ENCODE measurements around the gene CLDN7.

Gene CLDN7

DNA sequence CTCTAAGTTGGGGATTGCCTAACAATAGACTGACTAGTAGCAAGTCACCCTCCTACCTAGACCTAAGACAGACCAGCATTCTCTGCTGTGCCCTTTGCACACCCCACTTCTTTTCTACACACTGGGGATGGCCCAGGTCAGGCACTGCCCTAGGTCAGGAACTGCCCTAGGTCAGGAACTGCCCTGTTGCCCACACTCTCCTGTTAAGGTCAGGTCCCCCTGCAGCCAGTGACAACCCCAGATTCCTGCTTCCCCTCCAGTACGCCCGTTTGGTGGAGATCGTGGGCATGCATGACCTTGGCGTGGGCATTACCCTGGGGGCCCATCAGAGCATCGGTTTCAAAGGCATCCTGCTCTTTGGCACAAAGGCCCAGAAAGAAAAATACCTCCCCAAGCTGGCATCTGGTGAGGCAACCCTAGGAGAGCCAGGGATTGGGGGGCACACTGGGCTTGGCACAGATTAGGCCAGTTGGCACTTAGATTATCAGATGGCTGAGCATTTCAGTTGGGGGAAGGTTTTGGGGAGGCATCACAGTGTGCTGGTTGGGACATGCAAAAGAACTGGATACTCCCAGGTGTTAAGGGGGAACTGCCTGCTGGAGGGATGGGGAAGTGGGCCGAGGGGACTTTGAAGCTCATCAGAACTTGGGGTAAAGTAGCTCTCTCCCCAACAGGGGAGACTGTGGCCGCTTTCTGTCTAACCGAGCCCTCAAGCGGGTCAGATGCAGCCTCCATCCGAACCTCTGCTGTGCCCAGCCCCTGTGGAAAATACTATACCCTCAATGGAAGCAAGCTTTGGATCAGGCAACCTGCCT lies 40.8 kb downstream of the CLDN7 start:
- in situ Hi-C loops (cut with HindIII; ENCODE audit: low sequenced_read_pairs), result no loop called here

DNA sequence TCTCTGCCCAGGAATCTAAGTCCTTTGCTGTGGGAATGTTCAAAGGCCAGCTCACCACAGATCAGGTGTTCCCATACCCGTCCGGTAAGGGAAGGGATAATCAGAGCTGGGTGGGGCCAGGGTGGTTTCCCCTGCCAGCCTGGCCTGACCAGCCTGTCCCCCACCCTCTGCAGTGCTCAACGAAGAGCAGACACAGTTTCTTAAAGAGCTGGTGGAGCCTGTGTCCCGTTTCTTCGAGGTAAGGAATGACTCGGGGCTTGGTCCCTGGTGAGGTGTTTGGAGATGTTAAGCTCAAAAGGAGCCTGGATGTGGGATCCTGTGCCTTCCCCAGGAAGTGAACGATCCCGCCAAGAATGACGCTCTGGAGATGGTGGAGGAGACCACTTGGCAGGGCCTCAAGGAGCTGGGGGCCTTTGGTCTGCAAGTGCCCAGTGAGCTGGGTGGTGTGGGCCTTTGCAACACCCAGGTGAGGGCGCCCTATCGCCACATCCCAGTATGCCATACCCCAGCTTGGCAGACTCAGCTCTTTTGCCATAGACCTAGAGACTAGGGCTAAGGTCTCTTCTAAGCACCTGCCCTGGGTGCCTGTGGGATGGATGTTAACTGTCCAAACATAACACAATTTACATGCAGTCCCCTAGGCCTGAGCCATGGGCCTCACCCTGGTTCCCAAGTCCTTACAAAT lies 41.5 kb downstream of the CLDN7 start:
- in situ Hi-C loops (cut with HindIII; ENCODE audit: low sequenced_read_pairs), result no loop called here

DNA sequence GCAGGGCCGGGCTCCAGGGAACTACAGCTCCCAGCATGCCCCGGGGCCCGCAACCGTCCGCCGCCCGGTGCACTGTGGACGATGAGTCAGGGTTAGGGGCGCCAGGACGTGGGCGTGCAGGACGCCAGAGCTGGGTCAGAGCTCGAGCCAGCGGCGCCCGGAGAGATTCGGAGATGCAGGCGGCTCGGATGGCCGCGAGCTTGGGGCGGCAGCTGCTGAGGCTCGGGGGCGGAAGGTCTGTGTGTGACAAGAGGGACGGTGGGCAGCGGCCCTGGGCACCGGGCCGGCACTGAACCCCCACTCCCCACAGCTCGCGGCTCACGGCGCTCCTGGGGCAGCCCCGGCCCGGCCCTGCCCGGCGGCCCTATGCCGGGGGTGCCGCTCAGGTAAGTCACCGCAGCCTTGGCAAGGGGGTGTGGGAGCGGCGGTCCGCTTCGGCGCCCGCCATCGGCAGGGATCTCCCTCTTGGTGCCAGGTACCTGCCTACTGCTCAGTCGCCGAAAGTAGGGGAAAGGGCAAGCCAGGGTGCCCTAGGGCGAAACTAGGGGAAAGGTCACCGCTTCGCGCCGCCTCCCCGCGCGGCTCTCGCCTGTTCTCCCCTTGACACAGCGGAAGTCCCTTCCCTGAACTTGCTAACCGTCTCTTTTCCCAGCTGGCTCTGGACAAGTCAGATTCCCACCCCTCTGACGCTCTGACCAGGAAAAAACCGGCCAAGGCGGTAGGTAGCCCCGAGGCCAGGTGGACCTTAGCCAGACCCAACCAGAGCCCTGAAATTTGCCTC lies 42.3 kb downstream of the CLDN7 start, which contains the start of the genes ACADVL and DLG4:
ACADVL (plus strand) TSS at position 127 of the 781 bp plus-strand sequence; CDS start at position 174, 47 bp downstream.
DLG4 (minus strand) TSS at position 25 of the 781 bp plus-strand sequence.
- in situ Hi-C loops (cut with HindIII; ENCODE audit: low sequenced_read_pairs), result no loop called here

DNA sequence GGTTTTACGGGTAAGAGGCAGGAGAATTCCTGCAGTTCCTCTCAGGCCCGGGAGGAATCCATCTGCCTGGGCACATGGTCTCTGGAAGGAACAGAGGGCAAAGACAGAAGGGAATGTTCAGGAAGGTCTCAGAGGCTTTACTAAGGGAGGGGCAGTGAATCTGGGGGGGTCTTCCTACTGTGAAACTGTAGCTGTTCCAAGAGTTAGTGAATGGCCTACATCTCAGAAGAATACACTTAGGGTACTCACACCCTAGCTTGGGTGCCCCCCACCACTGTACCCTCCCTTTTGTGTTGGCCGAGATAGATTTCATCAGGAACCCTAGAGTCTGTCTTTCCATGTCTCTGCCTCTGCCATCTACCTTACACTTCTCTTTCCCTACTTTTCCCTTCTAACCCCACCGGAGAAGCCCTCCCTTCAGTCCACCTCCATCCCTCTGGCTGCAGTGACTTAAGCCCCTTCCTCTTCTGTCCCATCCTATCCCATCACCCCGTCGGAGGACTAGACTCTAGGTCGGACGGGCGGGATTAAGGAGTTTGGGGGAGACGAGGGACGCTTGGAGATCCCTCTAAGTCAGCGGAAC lies 43.0 kb downstream of the CLDN7 start:
- in situ Hi-C loops (cut with HindIII; ENCODE audit: low sequenced_read_pairs), result no loop called here

DNA sequence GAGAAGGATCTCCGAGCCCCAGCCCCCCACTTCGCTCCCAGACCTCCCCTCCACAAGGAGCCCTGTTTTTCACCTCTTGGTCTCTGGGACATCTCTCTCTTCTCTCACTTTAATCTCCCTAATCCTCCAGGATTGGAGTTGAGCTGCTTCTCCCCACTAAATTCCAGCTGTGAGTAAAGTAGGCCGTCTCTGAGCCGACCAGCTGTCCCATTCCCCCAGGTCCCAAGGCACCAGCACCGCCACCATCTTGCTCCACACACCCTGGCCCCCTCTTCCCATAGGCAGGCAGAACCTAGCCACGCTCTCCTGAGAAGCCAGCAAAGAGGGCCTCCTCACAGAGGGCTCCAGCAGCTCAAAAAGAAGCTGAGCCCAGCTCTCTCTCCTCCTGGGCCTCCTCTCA lies 43.5 kb downstream of the CLDN7 start:
- in situ Hi-C loops (cut with HindIII; ENCODE audit: low sequenced_read_pairs), result no loop called here

DNA sequence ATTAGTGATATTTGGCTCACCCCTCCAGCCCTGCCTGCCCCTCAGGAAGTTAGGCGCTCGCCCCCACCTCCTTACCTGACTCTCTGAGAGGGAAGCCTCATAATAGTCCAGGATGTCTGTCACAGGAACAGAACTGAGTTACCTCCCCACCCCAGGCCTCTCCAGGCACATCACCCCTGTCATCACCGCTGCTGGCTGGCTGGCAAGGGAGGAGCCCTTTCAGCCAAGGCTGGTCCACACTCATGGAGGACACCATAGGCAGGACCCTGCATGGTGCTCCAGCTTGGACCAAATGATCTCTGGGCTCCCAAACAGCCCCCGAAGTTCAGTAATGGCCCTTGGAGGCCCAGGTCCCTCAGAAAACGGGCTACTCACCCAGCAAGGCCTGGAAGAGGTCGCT lies 44.1 kb downstream of the CLDN7 start:
- in situ Hi-C loops (cut with HindIII; ENCODE audit: low sequenced_read_pairs), result no loop called here

DNA sequence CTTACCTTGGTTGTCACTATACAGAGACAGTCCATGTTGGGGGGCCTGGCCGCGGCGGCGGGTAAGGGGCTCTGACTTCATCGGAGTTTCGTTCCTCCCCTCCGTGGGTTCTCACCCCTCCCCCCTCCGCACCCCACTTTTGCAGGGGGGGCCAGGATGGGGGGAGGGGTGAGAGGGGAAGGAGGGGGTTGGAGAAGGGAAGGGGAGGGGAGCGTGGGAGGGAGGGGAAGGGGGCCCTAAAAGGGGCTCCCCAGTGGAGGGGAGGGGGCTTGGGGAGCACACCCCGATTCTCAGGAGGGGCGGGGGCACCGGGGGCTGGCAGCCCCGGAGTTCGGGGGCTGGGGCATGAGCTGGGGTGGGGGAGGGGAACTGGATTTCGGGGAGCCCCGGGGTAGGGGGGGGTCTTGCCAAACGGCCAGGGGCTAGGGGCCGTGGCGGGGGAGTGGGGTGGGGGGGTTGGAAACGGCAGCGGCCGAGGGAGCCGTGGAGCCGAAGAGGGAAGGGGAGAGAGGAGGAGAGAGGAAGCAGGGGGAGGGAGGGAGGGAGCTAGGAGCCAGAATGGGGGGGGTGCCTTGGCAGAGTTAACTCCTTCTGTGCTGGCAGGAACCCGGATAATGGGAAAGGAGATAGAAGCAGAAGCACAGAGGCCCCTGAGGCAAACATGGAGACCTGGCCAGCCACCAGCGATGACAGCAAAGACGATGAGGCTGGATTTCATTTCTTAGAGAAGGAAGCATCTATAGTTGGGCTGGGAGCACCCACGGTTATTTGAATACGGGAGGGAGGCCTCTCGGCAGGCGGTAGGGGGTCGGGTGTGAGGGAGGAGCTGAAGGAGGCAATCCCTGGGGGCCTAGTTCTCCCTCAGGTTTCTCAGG lies 44.9 kb downstream of the CLDN7 start:
- in situ Hi-C loops (cut with HindIII; ENCODE audit: low sequenced_read_pairs), result no loop called here

DNA sequence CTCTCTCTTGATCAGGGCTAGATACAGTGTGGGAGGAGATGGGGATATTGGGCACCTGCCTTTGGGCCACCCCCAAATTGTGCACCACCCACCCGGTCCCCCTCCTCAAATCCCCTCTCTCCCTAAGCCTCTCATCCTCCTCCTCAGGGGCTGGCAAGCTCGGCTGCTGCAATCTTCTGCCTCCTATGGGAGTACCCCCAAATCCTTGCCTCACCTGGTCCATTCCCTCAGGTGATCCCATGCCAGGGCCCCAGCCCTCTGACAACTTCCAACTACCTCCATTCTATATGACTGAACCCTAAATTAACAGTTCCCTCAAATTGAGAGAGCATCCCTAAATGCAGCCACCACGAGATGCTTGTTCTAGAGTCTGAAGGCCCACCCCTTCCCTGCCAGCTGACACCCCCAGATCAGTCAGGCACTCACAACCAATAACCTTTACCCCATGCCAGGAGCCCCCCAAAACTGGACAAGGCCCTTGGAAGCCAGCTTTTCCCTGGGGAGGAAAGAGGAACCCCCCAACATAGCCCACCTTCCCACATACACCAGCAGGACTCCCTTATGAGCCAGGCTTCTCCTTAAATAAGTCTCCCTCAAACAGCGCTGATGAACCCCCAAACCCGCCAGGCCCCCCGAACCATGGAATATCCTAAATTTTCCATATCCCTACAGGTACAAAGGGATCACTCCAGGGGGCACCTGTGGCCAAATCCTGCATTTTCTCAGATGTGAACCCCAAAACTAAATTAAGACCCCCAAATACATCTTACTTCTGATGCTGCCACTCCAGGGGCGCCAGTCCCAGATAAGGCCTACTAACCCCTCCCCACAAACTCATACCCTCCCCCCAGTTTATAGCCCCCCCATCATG lies 45.8 kb downstream of the CLDN7 start:
- in situ Hi-C loops (cut with HindIII; ENCODE audit: low sequenced_read_pairs), result no loop called here

DNA sequence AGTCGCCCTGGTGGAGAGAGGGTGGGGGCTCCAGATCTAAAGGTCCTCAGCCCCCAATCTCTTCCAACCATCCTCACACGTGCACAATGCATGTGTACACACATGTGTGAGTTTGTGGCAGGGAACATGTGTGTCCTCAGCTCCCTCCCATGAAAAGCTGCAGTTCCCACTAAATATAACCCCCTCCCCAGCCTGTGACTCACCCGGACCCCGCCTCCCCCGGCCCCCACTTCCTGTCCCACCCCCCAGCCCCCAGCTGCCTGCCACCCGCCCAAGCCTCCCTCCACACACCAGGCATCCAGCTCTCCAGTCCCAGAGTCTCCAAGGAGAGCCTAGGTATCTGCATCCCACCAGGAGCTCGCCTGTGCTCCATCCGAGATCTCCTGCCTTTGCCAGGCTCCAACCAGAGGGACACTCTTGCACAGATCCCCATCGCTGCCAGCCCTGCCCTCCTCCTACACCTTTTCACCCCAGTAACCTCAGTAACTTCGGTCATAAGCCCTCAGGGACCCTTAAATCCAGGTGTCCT lies 46.6 kb downstream of the CLDN7 start:
- in situ Hi-C loops (cut with HindIII; ENCODE audit: low sequenced_read_pairs), result no loop called here

DNA sequence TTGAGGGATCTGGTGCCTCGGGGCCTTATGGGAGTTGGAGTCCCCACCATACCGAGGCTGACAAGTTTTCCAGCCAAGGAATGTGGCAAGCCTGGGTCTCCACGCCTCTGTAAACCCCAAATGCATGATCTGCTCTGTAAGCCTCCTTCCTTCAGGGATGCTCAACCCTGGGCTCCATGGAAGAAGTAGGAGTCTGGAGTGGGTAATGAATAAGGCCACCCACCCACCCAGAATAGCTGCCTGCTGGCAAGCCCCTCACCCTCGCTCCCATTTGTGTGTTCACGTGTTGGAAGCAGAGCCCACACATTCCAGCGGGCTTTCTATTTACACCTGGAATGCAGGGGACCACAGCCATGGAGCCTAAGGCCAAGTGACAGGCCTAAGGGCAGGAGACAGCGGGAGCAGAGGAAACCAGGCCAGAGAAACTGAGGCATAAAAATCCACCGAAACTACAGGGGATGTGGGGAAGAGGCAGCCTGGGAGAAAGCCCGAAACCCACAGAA lies 47.1 kb downstream of the CLDN7 start:
- in situ Hi-C loops (cut with HindIII; ENCODE audit: low sequenced_read_pairs), result no loop called here

DNA sequence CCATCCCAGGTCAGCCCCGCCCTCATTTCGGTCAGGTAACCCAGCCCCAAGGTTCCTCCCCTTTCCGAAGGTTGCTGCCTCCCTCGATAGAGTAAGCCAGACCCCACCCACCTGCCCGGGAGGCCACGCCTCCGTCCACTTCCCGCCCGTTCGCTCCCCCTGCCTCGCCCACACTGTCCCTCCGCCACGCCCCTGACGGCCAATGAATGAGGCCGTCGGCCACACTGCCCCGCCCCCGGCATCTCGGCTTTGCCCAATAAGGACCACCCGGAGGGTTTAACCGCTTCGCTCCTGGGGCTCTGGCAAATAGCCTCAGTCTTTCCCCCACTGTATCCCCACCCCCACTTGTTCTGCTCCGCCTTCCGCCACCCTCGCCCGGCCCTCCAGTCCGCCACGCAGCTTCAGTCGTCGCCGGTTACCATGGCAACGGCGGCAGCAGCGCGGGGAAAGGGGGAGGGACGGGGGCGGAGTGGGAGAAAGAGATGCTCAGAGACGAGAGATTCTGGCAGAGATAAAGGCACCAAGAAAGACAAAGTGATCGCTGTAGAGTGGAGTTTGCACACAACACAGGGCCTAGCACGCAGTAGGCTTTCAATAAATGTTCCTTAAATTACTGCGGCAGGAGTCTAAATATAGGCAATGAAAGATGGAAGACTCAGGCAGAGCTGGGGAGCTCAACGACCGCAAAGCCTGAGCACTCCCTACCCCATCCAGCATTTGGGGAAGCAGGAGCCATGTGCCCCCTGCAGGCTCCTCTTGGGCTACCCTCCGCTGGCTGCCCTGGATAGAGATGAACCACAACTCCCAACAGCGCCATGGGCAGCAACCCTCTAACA lies 47.8 kb downstream of the CLDN7 start:
- in situ Hi-C loops (cut with HindIII; ENCODE audit: low sequenced_read_pairs), result no loop called here

DNA sequence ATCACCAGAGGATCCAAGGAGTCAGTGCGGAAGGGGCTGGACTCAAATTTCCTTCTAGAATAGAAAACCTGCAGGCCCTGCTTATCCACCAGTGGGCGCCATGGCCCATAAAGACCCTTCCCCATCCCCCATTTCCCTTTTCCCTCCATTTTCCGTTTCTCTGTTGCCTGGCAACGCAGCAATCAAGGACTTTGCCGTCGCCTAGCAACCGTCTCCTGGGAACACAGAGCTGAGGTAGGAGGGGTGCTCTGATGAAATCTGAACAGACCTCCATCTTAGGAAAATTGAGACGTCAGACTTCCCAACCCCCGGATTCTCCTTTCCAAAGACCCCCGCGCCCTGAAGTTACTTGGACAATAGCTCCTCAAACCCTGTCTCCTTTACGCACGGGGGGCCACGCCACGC lies 48.4 kb downstream of the CLDN7 start:
- in situ Hi-C loops (cut with HindIII; ENCODE audit: low sequenced_read_pairs), result no loop called here

DNA sequence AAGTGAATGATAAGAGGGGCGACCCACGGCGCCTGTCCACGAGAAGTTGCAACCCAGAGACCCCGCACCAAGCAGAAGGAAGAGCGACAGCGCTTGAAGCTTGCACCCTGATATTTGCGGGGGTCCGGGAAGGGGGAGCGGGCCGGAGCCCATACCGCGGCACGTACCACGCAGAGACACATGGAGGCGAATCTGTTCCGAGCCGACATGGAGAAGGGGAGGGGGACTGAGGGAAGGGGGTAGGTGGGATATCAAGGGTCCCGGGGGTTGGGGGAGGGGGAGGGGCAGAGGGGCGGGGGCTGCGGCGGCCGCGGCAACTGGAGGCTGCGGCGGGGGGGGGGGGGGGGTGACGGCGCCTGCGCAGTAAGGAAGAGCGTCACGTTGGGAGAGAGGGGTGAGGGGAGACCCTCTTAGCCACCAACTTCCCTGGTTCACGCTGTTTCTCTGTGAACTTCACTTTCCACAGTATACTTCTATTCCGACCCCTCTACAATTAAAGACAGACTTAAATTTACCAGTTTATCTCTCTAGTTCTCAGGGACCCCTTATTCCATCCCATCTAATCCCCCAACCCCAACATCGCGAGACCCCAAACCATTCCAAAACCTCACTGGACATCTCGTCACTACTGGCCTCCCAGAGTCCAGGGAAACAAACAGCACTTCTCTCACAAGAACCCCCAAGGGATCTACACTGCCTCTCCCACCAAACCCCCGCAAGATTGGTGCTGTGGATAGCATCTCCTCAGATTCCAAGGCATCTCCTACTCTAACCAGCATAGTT lies 50.6 kb downstream of the CLDN7 start:
- in situ Hi-C loops (cut with HindIII; ENCODE audit: low sequenced_read_pairs), result no loop called here
